HCEC 1CT (cell line): ENCODE data around the gene SRGAP2C.
A peak's percentile ranks its signal among the peaks of the same experiment; 100 is the strongest.
"Not testable (repeated sequence)": the region's sequence is repeated elsewhere in the genome, so short reads cannot be mapped to it uniquely, and the experiment has no call there.

Experiments used
- DNase-seq: peaks from one replicate; pipeline ENCODE4 v3.0.0-alpha.2; 2017

Gene SRGAP2C

DNA sequence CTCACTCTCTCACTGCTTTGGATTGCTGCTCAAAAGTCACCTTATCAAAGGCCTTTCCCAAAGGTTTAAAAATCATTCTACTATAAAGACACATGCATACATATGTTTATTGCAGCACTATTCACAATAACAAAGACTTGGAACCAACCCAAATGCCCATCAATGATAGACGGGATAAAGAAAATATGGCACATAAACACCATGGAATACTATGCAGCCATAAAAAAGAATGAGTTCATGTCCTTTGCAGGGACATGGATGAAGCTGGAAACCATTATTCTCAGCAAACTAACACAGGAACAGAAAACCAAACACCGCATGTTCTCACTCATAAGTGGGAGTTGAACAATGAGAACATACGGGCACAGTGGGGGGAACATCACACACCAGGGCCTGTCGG lies 45.9 kb downstream of the SRGAP2C start:
- DNase-seq: not testable (repeated sequence)

DNA sequence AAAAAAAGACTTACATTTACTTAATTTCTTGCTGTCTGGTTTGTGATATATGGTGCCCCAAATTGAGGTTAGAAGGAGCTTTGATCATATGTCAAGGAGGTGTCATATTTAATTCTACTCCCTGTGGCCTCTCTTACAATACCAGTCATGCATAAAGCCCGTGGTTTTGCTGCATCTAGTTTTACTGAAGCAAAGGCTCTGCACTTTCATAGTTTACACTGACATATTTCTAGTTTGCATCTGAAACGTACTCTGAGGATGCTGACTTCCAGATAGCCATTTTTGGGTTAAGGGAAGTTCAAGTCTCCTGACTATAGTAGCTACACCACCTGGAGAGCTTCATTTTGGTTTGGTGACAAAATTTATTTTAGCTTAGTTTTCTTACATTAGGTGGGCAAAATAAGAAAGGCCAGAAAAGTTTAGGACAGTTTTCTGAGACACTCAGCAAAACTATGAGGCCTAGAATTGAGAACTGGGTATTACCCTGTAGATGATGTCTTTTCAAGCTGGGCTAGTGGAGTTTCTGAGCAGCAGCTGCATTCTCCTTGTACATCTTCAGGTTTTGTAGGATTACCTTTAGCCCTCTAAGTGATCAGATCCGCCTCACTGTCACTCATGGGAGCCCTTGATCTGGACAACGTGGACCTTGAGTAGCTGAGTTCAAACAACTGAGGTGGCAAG lies 47.8 kb downstream of the SRGAP2C start:
- not testable (repeated sequence) for DNase-seq

DNA sequence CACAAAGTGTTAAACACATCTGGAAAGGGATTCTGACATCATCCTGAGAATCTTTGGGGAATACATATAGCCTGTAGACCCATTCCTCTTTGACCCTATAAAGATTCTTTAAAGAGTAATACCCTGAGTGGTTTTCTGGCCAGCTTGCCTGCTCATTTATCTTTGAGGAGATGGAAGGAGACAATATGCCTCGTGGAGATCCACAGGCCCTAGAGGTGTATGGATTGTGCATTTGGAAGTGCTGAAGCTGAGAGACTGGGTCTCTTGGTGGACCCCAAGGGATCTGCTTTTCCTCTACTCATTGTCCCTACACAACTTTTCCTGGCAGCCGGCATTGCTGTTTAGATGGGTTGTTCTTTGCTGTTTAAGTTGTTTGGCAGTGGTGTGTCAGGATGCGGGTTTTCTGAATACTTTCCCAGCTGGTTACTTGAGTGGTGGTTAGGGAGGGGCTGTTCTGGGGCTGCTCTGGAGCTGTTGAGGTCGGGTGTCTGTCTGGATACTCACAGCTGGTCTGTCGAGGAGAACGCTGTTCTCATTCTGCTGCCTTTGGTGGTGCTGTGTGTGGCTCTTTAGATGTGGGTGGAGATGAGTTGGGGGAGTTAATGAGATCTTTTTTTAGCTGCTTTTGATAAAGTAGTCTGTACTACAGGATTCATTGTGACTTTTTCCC lies 49.5 kb downstream of the SRGAP2C start:
- not testable (repeated sequence) for DNase-seq

DNA sequence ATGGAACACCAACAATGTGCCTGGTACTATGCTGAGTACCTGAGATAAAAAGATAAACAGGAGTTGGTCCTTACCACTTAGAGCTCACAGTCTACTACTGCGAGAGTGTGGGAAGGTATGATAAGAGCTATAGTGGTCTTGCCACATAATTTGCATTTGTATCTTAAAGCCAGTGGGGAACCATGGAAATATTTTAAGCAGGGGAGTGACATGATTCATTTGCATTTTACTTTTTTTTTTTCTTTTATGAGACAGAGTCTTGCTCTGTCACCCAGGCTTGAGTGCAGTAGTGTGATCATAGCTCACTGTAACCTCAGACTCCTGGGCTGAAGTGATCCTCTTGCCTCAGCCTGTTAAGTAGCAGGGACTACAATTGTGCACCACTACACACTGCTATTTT lies 53.6 kb downstream of the SRGAP2C start:
- not testable (repeated sequence) for DNase-seq

DNA sequence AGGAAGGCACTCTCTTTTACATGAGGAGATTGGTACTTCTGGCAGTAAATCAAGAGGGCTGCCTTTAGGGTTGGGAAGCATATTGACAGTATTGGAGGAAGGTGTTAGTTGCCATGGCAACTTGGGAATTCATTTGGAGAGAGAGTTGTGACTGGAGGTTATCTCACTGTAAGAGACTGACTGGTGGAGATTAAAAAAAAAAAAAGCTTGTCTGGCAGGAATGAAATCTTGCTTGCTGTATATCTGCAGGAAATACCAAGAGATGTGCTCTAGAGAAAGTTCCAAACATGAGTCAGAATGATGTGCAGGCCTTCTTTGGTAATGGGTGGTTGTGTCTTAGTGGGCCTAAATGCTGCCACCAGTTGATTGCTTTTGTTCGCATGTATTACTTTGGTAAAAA lies 59.1 kb downstream of the SRGAP2C start:
- DNase-seq: not testable (repeated sequence)

DNA sequence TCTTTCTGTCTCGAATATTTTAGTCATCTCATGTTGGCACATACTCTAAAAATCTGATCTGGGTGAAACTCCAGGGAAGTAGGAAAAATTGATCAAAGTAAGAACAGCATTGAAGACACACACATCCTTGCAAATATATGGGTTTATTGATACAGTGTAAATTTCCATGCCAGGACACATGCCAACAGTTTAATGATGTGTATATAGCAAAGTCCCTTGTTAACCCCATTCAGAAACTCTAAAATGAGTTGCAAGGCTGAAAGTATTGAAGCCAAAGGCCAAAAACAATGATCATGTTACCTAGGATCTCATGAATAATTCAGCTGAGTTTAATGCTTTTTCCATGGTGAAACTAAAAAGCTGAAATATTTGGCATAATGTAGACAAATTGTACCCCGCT lies 61.6 kb downstream of the SRGAP2C start:
- not testable (repeated sequence) for DNase-seq

DNA sequence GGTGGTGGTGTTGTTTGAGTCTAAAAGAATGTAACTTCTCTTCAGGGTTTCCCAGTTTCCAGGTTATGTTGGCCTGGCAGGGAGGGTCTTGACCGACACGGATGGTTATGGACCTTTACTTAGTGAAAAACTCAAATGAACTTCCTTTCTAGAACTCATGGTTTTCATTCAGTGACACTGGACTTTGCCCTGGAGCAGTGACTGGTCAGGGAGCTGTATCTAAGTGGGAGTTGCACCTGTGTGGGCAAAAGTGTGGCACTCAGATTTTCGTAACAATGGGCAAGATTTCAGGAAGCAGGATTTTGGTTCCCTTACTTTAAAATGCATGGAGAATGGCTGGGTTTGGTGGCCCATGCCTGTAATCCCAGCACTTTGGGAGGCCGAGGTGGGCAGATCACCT lies 67.9 kb downstream of the SRGAP2C start:
- DNase-seq: not testable (repeated sequence)

DNA sequence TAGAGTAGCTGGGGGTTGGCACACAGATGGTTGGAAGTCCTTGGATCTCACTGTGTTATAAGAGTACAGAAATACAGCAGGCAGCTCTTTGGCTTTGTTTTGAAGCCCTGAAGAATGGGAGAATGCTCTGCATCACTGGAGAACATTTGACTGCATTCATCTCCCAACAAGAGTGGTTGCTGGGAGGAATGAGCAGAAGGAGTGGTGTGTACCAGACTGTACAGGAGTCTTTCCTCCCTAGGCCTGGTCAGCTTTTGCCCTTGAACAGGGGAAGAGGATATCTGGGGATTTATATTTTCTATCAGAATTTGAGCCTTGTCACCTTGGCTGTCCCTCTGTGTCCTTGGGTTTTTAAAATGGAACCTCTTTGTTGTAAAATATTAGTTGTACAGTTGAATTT lies 69.8 kb downstream of the SRGAP2C start:
- not testable (repeated sequence) for DNase-seq

DNA sequence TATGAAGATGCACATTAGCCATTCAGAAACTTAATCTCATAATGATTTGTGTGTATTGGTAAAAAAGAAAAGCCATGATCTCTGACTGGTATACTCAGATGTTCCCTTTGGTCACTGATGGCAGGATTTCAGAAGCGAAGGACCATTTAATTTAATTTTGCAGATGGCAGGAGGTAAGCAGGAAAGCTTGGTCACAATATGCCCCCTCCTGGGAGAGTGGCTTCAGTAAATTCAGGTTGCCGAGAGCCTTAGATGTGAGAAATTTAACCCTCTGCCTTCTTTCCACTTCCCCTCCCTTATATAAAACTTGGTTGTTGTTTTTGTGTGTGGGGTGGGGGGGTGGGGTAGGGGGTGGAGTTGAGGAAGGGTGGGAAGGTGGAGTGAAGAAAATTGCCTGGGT lies 72.9 kb downstream of the SRGAP2C start:
- not testable (repeated sequence) for DNase-seq

DNA sequence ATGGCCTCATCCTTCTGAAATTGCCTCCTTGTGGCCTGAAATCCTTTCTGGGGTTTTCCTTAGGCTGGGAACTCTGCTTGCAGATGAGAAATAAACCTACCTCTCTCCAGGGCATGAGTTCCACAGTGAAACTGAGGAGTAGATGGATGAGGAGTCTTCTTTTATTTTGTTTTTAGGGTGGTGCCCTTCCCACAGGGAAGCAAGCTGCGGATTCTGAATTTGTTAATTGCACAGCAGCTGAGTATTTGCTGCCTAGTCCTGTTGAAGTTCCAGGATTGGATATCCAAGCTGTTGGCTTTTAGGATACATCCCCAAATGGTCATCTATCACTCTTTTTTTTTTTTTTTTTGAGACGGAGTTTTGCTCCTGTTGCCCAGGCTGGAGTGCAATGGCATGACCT lies 73.4 kb downstream of the SRGAP2C start:
- DNase-seq: not testable (repeated sequence)

DNA sequence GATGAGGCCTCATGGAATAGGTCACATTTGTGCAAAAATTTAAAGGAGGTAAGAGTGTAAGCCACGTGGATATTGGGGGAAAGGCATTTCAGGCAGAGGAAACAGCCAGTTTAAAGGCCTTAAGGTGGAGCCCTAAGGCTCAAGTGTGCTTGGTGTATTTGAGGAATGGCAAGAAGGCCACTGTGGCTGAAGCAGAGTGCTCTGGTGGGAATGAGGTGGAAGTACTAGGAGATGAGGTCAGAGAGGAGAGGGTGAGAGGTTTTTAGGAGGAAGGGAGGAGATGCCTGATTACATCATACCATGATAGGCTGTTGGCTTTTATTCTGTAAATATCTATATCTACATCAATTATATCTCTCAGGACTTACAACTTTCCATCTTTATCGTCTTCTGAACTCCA lies 75.4 kb downstream of the SRGAP2C start:
- peak; percentile 1 for DNase-seq

DNA sequence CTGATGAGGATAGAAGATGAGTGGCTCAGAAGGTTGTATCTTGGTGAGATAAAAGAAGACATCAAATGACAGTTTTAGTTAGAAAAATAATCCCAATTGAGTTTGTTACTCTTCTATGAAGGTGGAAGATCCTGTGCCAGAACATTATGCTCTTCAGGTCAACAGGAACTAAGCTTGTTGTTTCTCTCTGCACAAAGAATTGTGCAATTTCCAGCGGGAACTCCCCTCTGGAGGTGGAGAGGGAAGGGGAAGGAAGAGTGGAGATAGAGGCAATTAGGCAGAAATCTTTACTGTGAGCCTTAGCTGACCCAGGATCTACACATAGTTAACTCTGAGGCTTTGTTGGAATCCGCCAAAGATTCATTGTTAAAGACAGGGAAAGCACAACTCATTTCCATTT lies 77.4 kb downstream of the SRGAP2C start:
- not testable (repeated sequence) for DNase-seq

DNA sequence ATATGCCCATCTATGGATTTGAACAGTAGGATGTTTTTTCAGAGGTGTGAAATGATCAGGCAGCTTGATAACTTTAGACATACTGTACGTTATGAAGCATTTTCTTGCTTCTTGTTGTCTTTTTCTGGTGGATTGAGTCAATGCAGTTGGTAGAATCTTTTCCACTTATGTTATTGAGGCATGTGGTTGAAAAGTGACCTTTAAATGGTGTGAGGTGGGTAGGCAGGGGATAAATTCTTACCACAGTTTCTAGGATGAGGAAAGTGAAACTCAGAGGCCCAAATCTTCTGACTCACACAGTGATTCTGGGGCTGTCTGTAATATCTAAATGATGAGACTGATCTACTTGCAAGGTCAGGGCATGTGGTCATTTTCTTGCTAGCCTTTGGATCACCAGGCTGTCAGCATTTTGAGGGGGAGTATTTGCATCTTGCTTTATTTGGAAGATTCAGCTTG lies 79.0 kb downstream of the SRGAP2C start:
- peak; percentile 41 for DNase-seq

DNA sequence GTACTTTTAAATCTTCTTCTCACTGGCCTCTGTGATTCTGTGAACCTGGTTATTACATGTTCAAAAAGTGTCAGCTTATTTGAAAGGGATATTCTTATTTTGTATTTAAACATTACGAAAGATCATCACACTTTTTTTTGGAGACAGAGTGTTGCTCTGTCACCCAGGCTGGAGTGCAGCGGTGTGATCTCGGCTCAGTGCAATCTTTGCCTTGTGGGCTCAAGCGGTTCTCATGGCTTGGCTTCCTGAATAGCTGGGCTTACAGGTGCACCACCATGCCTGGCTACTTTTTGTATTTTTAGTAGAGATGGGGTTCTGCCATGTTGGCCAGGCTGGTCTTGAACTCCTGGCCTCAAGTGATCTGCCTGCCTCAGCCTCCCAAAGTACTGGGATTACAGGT lies 82.3 kb downstream of the SRGAP2C start:
- not testable (repeated sequence) for DNase-seq

DNA sequence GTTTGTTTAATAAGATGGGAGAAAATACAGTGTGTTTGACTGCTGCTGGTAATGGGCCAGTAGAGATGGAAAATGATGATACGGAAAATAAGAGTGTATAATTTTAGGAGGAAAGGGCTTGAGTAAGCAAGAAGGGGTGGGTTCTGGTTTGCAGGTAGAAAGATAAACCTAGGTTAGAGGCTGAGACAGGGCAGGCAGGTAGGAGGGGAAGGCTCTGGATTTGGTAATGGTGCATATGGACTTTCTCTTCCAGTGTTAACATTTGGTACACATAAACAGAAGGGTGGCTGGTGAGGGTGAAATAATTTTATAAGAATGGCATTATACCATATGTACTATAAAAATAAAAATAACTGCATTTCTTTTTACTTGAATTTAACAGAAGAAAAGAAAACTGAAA lies 84.5 kb downstream of the SRGAP2C start:
- DNase-seq: not testable (repeated sequence)

DNA sequence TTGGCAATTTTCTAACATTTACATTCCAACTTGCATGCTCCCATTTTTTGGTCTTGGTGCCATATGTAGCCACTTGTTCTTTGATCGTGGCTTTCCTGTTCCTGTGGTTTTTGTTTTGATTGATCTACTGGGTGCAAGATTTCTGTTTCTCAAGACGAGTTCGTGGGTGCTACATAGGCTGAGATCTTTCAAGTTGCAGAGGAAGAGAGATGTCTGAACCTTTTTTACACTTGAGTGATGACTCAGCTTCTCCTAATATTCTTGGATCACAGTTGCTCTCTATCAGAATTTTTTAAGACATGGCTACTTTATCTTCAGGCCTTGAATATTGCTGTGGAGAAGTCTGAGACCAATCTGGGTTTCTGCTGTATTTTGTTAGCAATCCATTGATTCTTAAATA lies 85.2 kb downstream of the SRGAP2C start:
- not testable (repeated sequence) for DNase-seq

DNA sequence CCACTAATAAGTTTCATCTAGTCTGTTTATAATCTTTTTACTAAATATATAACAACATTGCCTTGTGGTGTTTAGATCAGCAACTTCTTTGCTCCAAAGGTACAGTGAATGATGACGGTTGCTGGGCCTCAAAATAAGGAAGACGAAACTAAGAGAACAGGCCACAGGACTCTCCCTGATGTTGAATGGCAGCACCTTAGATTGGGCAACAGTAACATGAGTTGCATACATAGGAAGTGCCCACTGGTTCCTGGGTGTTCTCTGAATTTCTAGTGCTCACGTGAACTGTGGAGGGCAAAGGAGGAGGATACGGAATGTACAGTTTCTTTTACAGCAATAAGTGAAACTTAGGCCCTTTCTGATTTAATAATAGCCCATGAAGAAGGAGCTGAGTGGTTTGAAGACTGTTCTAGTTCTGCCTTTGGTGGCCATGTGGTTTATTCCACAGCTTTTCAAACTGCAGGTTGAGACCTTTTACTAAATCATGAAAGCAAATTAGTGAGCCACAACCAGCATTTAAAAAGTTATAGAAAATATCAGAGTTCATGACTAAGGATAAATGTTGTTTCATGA lies 86.5 kb downstream of the SRGAP2C start:
- not testable (repeated sequence) for DNase-seq

DNA sequence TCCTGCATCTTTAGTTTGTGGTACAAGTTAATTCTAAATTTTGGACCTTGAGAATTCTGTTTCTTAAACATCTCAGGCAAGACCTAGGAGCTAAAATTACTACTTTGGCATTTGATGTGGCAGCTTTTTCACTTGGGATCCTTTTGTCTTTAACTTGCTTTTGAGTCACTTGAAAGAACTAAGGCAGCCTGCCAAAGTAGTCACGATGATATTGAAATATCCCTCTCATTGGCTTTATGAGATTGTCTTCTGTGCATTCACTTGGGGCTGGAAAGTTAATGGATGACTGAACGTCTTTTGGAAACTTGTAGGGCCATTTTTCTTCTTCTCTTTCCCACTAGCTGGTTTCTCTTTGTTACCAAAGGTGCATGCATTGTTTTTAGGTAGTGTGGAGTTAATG lies 90.7 kb downstream of the SRGAP2C start:
- DNase-seq: not testable (repeated sequence)

DNA sequence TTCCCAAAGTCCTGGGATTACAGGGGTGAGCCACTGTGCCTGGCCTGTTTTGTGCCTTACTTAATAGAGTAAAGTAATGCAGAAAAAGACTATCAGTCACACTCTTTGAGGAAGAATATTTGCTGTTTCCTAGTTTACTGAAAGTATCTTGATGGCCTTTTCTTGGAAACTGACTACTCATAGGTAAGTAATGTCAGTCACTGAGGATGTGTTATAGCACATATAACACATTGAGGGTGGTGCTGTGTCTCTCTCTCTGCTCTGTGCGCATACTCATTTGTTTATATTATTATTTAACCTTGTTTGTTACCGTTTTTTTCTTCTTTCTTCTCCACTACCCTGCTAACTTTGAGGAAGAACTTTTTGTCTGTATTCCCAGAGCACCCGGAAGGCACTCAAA lies 93.4 kb downstream of the SRGAP2C start:
- not testable (repeated sequence) for DNase-seq

DNA sequence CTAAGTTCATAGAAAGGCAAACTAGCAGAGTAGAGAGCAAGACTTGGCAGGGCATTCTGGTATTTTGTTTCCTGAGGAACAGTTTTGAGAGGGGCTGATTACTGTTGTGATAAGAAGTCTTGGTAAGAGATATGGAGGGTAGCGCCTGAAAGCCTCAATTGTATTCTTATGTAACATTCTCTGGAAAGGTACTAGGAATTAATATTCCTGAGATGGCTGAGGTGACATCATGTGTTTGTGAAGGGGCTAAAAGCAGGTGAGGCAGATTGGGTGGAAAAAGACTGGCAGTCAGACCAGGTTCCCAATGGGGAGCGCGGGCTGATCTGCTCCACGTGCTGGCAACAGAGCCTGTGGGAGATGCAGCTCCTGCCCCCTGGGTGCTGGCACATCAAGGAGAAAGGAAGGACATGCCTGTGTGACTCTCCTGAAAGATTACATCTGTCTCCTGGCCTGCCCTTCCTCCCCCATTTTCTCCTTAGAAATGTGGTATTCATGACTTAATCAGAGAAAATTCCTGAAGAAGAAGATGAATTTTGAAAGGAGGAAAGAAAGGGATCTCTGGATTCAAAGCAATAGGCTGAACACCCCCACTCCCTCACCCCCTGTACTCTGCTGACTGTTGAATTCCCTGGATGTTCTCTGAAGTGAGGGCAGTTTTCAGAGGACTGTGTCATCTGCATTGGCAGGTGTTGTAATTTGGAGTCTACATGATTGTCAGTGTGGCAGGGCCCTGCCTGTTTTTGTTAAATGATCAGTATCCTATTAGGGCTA lies 94.2 kb downstream of the SRGAP2C start:
- DNase-seq: not testable (repeated sequence)

DNA sequence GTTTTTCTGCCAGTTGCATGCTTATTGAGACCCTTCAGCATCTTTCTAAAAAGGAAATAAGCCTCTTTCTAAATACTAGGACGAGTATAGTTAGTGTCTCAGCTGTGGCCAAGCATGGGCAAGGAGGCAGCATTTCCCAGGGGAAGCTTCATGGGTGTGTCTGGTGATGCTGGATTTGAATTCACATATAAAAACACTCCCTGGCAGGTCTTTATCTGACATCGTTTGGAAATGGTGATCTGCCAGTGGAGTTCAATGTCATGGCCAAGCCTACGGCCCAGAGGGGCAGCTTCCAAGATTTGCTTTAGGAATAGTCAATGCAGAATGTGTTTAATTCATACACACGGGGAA lies 94.7 kb downstream of the SRGAP2C start:
- DNase-seq: not testable (repeated sequence)

DNA sequence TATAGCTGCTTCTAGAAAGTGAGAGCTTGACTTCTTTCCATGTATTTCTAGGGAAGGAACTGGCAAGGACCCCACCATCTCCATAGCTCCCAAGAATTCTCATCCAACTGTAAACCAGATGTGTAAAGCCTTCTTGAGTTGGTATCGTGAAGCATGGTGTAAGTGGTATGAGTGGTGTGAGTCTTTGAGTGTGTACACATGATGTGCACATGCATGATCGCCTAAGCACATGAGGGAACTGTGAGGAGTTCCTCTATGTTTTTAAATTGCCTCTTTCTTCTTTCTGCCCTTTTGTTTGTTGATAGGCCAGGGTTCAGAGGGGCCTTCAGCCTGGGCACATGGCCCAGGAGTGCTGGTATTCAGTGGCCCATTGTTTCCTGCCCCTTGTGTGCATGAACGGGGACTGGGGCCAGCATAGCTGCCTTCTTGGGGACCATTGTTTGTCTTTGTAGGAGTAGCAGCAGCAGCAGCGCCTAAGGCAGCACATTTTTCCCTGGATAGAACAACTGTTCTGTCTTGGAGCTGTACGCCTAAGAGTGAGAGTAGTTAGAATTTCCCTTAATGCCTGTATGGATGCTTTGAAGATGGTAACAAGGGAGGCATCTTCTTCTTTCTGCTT lies 96.0 kb downstream of the SRGAP2C start:
- DNase-seq: not testable (repeated sequence)

DNA sequence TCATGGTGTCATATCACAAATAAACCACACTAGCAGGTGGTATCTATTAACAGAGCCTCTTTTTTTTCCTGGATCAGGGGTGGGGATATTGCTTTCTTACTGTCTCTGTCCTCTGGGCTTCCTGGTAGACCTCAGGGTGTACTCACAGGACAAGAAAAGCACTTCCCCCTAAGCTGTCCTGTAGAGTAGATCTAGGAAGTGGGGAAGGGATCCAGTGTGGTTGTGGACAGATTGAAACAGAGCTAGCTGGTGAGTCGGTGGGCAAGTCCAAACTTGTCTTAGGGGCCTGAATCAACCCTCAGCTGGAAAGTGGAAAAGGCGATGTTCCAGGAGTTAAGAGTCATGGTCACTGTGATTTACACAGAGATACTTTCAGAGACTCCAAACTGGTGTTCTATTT lies 96.7 kb downstream of the SRGAP2C start:
- not testable (repeated sequence) for DNase-seq
